ENCODE data around the gene ZNF429. TPM values are rescaled to one million over a fixed set of nuclear protein-coding genes. Genes with fewer than 3 reads are reported as not detected.
"Not testable (repeated sequence)": the region's sequence is repeated elsewhere in the genome, so short reads cannot be mapped to it uniquely, and the experiment has no call there.

ZNF429 gene
- total RNA-seq, 2 experiments from 2014 or later, result 11.4 to 12.7 TPM

DNA sequence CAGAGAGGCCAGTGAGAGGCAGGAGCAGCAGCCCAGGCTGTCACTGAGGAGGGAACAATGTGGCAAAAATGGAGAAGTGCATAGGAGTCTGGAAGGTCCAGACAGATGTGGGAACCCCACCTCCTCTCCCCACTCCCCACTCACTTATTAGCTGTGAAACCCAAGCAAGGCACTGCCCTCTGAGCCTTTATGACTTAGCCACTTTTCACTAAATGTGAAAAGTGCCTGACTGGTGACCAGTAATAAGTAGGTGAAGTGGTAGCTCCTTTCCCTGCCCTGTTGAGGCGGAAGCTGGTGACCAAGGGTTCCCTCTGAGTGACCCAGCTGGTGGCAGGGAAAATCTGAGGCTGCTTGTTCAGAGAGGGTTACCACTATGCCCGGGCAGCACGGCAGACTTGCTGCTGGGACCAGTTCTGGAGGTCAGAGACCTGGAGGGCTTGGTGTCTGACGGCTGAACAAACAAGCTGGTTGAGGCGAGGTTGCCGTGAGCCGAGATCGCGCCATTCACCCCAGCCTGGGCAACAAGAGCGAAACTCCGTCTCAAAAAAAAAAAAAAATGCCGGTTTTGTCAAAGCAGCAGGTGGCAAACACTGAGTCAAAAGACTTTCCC, 80.0 kb downstream of the ZNF429 start:
- POLR2A ChIA-PET, result interaction anchor here (0.6 kb wide), 1 partner anchor 565 kb away, joined by 3 read pairs; the partner anchor contains the start of gene ZNF430
- peaks cover 6% of the 10 kb centered on the region for H3K9me3 Mint-ChIP-seq
- H3K36me3 Mint-ChIP-seq (ENCODE audit: low read depth), result no peaks in the 10 kb centered on the region
- DNase-seq, result no peak
- H3K4me3 Mint-ChIP-seq, result peak overlapping the region; percentile 16
- H3K27ac Mint-ChIP-seq, result no peak overlapping the region
- H3K27me3 Mint-ChIP-seq, result no peaks in the 10 kb centered on the region
- H3K4me1 Mint-ChIP-seq, result peaks cover 11% of the 10 kb centered on the region
- CTCF ChIA-PET, result interaction anchor here (0.6 kb wide), 1 partner anchor 346 kb away, joined by 4 read pairs; no protein-coding TSS in a partner anchor

DNA sequence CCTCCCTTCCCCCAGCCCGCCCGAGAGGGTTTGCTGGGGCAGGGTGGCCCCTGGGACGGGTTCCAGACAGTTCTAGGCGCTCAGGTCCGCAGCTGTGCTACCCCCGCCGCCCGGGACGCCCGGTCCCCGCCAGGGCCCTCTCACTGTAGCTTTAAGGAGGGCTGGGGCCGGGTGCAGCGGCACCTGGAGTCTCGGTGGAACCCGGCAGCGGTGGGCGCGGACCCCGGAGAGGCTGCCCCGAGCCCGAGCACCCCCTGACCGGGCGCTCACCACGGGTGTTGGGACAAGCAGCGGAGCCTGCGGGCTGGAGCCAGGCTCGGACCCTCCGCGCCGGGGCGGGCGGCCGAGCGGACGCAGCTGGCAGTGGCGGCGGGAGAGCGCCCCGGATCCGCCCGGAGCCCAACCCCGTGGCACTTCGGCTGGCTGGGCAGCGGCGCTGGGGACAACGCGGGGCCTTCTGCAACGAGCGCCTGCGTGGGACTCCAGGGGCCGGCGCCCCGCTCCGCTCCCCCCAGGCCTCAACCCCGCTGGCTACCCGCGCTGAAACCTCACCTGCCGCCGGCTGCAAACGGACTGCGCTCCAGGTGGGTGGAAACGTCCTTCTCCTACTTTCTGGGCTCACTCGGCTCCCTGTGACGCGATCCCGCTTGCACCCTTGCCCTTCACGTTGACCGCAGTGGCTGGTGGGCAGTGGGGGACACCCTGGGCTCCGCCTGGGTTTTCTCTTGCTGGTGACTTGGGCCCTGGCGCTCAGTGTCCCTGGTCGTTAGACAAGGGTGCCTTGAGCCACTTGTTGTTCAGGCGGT, 81.1 kb downstream of the ZNF429 start:
- peak; percentile 16 for DNase-seq
- H3K4me3 Mint-ChIP-seq, result peak overlapping the region; percentile 67
- POLR2A ChIA-PET, result no interaction called here
- peaks cover 7% of the 10 kb centered on the region for H3K4me1 Mint-ChIP-seq
- peak overlapping the region; percentile 57 for H3K27ac Mint-ChIP-seq
- peaks cover 3% of the 10 kb centered on the region for H3K9me3 Mint-ChIP-seq
- no peaks in the 10 kb centered on the region for H3K36me3 Mint-ChIP-seq (ENCODE audit: low read depth)
- CTCF ChIA-PET, result interaction anchor here (0.6 to 0.7 kb wide), 3 partner anchors 127 to 532 kb away, joined by 3 to 4 read pairs (median 3); no protein-coding TSS in a partner anchor
- H3K27me3 Mint-ChIP-seq, result no peaks in the 10 kb centered on the region

DNA sequence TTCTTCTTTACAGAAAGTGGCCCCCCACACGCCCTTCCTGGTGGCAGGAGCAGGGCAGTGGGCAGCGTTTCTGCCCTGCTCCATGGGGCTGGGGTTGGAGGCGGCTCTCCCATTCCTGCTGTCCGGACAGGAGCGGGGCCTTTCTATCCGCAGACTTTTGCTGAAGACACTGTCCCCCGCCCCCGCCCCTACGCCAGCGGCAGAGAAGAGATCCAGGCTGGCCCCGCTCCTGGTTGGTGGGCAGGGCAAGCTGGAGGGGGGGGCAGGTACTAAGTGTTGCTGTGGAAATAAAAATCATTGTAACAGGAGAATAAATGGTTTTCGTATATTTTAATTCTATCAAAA, 81.7 kb downstream of the ZNF429 start:
- Mint-ChIP-seq H3K4me1 (peaks cover 7% of the 10 kb centered on the region), H3K27ac (peak overlapping the region; percentile 57), H3K9me3 (peaks cover 3% of the 10 kb centered on the region), H3K36me3 (ENCODE audit: low read depth) (no peaks in the 10 kb centered on the region), H3K4me3 (peak overlapping the region; percentile 67), H3K27me3 (no peaks in the 10 kb centered on the region)
- DNase-seq, result no peak
- ChIA-PET POLR2A (no interaction called here), CTCF (no interaction called here)

DNA sequence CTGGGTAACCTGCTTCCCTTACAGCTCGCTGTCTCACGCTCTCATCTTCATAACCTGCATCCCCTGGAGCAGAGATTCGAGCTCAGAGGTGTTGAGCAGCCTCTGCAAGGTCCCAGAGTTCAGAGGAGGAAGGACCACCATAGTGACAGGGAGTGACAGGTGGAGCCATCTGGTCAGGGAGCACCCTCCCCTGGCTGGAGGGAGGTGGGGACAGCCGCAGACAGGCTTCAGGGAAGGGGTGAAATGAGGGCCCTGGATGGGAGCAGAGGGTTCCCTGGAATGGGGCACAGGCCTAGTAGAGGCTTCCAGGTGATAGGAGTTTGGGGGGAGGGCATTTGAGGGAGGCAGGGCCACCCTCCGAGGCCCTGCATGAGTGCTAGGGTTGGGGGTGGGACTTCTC, 82.1 kb downstream of the ZNF429 start:
- H3K4me3 Mint-ChIP-seq, result no peak overlapping the region
- peaks cover 3% of the 10 kb centered on the region for H3K9me3 Mint-ChIP-seq
- no peaks in the 10 kb centered on the region for H3K27me3 Mint-ChIP-seq
- H3K4me1 Mint-ChIP-seq, result peaks cover 7% of the 10 kb centered on the region
- H3K36me3 Mint-ChIP-seq (ENCODE audit: low read depth), result no peaks in the 10 kb centered on the region
- ChIA-PET CTCF (no interaction called here), POLR2A (no interaction called here)
- no peak for DNase-seq
- no peak overlapping the region for H3K27ac Mint-ChIP-seq

DNA sequence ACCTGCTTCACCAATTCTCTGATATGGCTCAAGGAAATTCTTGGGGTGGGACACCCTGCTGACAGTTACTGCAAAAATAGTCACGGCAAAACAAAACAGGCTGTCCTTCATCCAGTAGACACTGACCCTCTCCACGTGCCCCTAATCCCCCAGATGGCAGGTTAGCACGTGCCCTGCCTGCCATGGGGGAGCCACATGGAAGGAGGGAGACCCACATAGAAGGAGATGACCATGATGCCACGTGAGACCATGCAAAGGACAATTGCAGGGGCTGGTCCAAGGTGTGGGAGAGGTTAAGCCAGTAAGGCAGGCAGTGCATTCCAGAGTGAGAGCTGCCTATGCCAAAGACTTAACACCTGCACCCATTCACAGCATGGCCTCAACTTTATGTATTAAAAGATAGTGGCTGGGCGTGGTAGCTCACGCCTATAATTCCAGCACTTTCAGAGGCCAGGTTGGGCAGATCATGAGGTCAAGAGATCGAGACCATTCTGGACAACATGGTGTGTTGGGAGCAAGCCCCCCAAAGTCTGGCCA, 82.7 kb downstream of the ZNF429 start:
- H3K9me3 Mint-ChIP-seq, result peaks cover 3% of the 10 kb centered on the region
- H3K4me3 Mint-ChIP-seq, result no peak overlapping the region
- ChIA-PET CTCF (no interaction called here), POLR2A (no interaction called here)
- no peak overlapping the region for H3K27ac Mint-ChIP-seq
- no peak for DNase-seq
- H3K36me3 Mint-ChIP-seq (ENCODE audit: low read depth), result no peaks in the 10 kb centered on the region
- no peaks in the 10 kb centered on the region for H3K27me3 Mint-ChIP-seq
- peaks cover 7% of the 10 kb centered on the region for H3K4me1 Mint-ChIP-seq

DNA sequence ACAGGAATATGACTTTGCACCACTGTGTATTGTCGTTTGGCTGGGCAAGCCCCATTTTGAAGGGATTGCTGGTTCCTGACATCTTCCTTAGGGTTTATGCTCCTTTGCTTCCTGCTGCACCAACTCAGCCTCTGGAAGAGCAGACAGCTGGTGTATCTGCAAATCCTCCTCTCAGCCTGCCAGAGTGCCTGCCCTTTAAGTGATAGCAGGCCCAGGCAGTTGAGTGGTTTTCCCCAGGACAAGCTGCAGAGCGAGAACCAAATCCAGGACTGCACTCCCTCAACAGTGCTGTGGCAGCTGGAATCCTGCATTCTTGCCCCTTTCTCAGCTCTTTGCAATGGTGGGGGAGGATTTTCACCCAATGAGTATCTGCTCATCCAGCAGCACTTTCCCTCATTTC, 85.5 kb downstream of the ZNF429 start:
- no peak overlapping the region for H3K27ac Mint-ChIP-seq
- peaks cover 3% of the 10 kb centered on the region for H3K9me3 Mint-ChIP-seq
- H3K27me3 Mint-ChIP-seq, result no peaks in the 10 kb centered on the region
- no peak overlapping the region for H3K4me3 Mint-ChIP-seq
- no peak for DNase-seq
- ChIA-PET CTCF (no interaction called here), POLR2A (no interaction called here)
- no peaks in the 10 kb centered on the region for H3K36me3 Mint-ChIP-seq (ENCODE audit: low read depth)
- peaks cover 2% of the 10 kb centered on the region for H3K4me1 Mint-ChIP-seq

DNA sequence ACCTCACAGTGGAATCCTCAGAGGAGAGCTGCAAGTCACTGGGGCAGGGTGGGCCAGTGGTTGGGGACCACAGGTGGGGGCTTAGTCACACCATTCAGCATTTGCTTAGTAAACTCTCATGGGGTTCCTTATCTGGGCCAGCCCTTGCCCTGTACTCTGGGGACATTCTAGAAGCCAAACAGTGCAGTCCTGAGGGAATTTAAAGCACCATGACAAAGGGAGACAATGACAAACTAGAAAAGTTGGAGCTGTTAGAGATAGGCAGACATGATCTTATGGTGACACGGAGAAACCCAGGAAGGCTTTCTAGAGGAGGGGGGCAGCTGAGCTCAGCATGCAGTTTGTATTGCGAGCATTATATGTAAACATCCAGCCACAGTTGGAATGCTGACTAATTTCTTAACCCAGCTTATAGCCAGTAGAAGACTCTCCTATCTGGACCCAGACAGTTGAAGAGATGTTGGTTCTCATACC, 87.6 kb downstream of the ZNF429 start:
- Mint-ChIP-seq H3K27me3 (no peaks in the 10 kb centered on the region), H3K36me3 (ENCODE audit: low read depth) (no peaks in the 10 kb centered on the region), H3K4me3 (no peak overlapping the region), H3K4me1 (no peaks in the 10 kb centered on the region), H3K27ac (no peak overlapping the region), H3K9me3 (peaks cover 3% of the 10 kb centered on the region)
- DNase-seq, result no peak
- CTCF ChIA-PET, result no interaction called here
- POLR2A ChIA-PET, result no interaction called here

DNA sequence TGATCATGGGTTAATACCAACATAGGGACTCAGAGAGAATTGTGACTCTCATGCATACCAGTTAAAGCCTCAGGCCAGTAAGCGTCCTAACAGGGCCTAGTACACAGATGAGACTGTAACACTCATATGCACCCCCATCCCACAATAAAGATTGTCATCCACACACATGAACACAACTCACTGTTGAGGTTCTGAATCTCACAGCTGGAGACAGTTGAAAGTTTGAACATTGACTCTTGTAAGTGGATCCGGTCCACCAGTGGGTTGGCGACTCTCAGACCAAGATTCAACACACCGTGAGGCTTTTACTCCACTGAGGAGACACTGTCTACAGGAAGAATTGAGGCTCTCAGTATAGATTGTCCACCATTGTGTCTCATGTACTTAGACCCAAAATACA, 88.1 kb downstream of the ZNF429 start:
- ChIA-PET CTCF (no interaction called here), POLR2A (no interaction called here)
- no peaks in the 10 kb centered on the region for H3K4me1 Mint-ChIP-seq
- no peak for DNase-seq
- H3K27me3 Mint-ChIP-seq, result no peaks in the 10 kb centered on the region
- H3K4me3 Mint-ChIP-seq, result no peak overlapping the region
- peaks cover 3% of the 10 kb centered on the region for H3K9me3 Mint-ChIP-seq
- no peaks in the 10 kb centered on the region for H3K36me3 Mint-ChIP-seq (ENCODE audit: low read depth)
- H3K27ac Mint-ChIP-seq, result no peak overlapping the region

DNA sequence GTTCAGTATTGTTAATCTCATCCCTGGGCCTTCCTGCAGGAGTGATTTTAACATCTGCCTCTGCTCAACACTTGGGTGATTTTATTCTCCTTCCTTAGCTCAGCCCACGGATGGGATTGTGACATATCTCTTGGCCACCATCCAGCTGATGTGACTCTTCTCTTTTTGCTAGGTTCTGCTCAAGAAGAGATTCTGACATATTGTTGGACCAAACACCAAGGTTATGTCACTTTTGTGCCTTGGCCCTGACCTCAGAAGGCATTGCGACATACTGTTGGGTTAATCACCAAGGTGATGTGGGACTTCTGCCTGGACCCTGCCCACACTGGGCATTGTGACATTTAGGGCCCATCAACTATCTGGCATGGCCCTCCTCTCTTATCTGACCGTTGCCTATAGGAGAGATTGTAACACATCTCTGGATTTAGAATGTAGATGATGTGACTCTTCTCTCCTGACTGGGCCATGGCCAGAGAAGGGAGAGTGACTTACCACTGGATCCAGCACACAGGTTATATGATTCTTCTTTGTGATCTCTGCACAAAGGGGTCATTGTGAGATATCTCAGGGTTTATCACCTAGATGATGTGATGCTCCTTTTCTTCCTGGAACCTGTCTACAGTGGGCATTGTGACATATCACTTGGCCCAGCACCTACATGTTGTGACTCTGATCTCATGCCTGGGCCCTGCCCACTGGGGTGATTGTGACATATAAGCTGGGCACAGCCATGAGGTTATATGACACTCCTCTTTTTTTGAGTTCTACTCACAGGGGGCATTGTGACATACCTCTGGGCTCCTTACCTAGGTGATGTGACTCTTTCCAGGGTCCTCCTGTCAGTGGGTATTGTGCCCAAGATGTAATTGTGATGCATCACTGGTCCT, 88.8 kb downstream of the ZNF429 start:
- DNase-seq, result no peak
- Mint-ChIP-seq H3K27ac (no peak overlapping the region), H3K36me3 (ENCODE audit: low read depth) (no peaks in the 10 kb centered on the region), H3K4me3 (no peak overlapping the region), H3K9me3 (peaks cover 3% of the 10 kb centered on the region), H3K27me3 (no peaks in the 10 kb centered on the region), H3K4me1 (no peaks in the 10 kb centered on the region)
- CTCF ChIA-PET, result no interaction called here
- POLR2A ChIA-PET, result no interaction called here

DNA sequence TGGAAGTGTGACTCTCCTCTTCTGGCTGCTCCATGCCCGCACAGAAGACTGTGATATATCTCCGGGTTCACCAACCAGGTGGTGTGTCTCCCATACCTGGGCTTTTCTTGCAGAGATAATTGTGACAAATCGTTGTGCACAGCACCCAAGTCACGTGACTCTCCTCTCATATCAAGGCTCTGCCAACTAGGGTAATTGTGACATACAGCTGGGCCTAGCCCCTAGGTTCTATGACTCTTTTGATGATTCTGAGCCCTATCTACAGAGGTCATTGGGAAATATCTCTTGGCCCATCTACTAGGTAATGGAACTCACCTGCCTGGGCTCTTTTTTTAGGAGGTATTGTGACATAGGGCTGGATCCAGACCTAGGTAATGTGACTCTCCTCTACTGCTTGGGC, 89.8 kb downstream of the ZNF429 start:
- ChIA-PET POLR2A (no interaction called here), CTCF (no interaction called here)
- peaks cover 3% of the 10 kb centered on the region for H3K9me3 Mint-ChIP-seq

DNA sequence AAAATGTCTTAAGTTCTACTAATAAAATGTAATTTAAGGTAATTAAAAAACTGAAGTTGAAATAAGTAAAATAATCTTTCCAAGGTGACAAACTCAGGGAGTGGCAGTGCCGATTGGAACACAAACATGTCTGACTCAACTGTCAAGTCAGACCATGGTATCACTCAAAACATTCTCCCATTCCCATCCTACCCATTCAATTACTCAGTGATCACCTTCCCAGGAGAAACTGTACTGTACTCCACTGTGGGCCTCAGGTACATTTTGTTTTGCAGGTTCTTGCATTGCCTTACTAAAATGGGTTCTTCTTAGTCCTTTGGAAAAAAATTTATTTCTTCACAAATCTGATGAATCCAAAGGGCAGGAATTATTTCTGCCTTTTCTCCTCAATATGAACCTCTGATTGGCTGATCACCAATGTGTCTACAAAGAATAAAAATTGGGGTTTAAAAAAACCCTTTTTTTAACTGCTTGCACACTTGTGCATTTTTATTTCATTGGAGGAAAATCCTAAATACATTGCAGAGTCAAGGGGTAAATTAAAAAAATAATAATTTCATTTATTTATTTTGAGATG, 96.8 kb downstream of the ZNF429 start:
- no peak for DNase-seq
- ChIA-PET POLR2A (no interaction called here), CTCF (no interaction called here)
- Mint-ChIP-seq H3K27ac (no peak overlapping the region), H3K36me3 (ENCODE audit: low read depth) (peaks cover 3% of the 10 kb centered on the region), H3K9me3 (peaks cover 7% of the 10 kb centered on the region), H3K4me1 (peaks cover 18% of the 10 kb centered on the region), H3K4me3 (no peak overlapping the region), H3K27me3 (peaks cover 3% of the 10 kb centered on the region)

More for the DNA sequence above, 89.8 kb downstream of the ZNF429 start:
- no peak for DNase-seq
- H3K4me1 Mint-ChIP-seq, result no peaks in the 10 kb centered on the region
- H3K27me3 Mint-ChIP-seq, result no peaks in the 10 kb centered on the region
- H3K27ac Mint-ChIP-seq, result no peak overlapping the region
- H3K36me3 Mint-ChIP-seq (ENCODE audit: low read depth), result no peaks in the 10 kb centered on the region
- H3K4me3 Mint-ChIP-seq, result no peak overlapping the region

DNA sequence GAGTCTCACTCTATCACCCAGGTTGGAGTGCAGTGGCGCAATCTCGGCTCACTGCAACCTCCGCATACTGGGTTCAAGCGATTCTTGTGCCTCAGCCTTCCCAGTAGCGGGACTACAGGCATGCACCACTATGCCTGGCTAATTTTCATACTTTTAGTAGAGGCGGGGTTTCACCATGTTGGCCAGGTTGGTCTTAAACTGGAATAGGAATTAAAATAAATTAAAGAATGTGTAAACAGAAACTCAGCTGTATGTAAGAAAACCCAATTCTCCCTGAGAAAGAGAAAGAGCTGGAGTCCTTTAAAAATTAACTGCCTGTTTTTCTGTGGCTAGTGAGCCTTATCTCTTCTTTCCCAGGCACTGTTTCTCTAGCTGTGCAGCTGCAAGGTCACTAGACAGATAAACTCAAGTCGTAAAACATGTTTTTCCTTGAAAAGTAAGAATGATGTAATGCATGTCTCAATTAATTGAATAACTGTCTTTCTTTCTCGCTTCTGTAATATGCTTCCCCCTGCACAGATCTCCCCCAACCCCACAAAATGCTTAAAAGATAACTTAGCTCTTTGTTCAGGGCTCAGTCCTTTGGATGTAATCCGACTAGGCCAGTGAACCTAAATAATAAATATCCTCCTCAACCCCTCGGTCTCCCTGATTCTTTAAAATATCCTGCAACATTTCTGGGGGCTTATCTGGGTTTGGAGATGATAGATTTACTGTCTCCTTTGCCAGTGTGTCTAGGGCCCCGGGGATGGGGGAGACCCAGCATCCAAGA, 97.4 kb downstream of the ZNF429 start:
- H3K27me3 Mint-ChIP-seq; DNase-seq; H3K27ac Mint-ChIP-seq; H3K4me3 Mint-ChIP-seq; POLR2A ChIA-PET; H3K36me3 Mint-ChIP-seq (ENCODE audit: low read depth); H3K9me3 Mint-ChIP-seq: not testable (repeated sequence)
- peaks cover 18% of the 10 kb centered on the region for H3K4me1 Mint-ChIP-seq
- CTCF ChIA-PET, result interaction anchor here (0.6 kb wide), 1 partner anchor 248 kb away, joined by 3 read pairs; no protein-coding TSS in a partner anchor
